Measurements from ENCODE around the gene LYPD1. TPM values are rescaled to one million over a fixed set of nuclear protein-coding genes. Genes with fewer than 3 reads are reported as not detected.

Gene LYPD1
- polyA plus RNA-seq, 2 of the 4 experiments (the other 2 are of a cell fraction), result 3.6 to 12.0 TPM

DNA sequence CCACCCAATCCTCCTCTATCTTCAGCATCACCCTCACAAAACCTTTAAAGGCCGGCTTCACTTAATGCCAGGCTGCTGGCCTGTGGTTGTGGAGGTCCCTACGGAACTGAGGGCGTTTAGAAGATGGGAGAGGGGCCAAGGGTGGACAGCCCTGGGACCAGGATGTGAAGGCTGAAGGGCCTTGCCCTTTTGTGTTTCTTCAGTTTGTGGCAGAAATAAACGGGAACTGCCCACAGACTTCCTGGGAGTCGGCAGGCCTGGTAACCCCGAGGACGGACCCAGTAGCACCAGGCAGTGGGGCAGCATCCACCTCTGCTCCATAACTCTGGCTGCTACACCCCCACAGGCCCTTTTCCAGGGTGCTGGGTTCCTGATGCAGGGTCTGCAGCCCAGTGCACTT is 51.3 kb downstream of the LYPD1 start:
- Histone ChIP-seq H3K4me2 (no peak overlapping the region), H3K4me3 (no peak overlapping the region), H3K27ac (no peak overlapping the region), H3K4me1 (peaks cover 15% of the 10 kb centered on the region; the same call in 2 of the 3 replicates), H3K9me3 (no peaks in the 10 kb centered on the region)
- no peak for DNase-seq (ENCODE audit: low read depth in 1 of 2, low spot score in 1 of 2)
- ChIA-PET CTCF (no interaction called here), POLR2A (no interaction called here)
- no peak for FAIRE-seq
- no peak for ATAC-seq
- TF ChIP-seq FOXS1 (CRISPR knock-in tag; IDR thresholded peaks at IDR 0.05) (no peak), ZFP36 (IDR thresholded peaks at IDR 0.05; ENCODE audit: borderline replicate concordance, partially characterized antibody) (no peak), CTCF (IDR thresholded peaks at IDR 0.05) (no peak), HOXB13 (CRISPR knock-in tag; IDR thresholded peaks at IDR 0.05; ENCODE audit: low read depth) (no peak), ELK1 (IDR thresholded peaks at IDR 0.05; ENCODE audit: low read depth, low read length) (no peak)
- TF ChIP-seq, protein P1, sequence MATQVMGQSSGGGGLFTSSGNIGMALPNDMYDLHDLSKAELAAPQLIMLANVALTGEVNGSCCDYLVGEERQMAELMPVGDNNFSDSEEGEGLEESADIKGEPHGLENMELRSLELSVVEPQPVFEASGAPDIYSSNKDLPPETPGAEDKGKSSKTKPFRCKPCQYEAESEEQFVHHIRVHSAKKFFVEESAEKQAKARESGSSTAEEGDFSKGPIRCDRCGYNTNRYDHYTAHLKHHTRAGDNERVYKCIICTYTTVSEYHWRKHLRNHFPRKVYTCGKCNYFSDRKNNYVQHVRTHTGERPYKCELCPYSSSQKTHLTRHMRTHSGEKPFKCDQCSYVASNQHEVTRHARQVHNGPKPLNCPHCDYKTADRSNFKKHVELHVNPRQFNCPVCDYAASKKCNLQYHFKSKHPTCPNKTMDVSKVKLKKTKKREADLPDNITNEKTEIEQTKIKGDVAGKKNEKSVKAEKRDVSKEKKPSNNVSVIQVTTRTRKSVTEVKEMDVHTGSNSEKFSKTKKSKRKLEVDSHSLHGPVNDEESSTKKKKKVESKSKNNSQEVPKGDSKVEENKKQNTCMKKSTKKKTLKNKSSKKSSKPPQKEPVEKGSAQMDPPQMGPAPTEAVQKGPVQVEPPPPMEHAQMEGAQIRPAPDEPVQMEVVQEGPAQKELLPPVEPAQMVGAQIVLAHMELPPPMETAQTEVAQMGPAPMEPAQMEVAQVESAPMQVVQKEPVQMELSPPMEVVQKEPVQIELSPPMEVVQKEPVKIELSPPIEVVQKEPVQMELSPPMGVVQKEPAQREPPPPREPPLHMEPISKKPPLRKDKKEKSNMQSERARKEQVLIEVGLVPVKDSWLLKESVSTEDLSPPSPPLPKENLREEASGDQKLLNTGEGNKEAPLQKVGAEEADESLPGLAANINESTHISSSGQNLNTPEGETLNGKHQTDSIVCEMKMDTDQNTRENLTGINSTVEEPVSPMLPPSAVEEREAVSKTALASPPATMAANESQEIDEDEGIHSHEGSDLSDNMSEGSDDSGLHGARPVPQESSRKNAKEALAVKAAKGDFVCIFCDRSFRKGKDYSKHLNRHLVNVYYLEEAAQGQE (IDR thresholded peaks at IDR 0.05), result no peak
- WGBS (ENCODE audit: missing lambda C conversion rate), result 75% methylated on average over 3 of the region's 7 CpGs

DNA sequence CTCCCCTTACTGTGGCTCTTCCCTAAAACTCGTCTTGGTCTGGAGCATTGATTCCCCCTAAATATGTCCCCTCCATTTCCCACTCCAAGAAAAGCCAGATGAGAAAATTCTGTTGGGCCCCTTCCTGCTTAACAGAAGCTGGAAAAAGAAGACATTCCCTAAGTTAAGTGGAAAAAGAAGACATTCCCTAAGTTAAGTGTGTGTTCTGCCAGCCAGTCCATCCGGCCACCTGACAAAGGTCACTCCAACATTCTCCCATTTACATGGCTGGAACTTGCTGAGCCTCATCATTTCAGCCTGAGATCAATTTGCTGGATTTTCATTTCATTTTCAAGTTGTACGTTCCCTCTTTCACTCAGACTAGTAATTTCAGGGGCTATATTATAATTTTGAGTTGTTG is 52.0 kb downstream of the LYPD1 start:
- no peak for FAIRE-seq
- Histone ChIP-seq H3K9me3 (no peaks in the 10 kb centered on the region), H3K4me3 (no peak overlapping the region), H3K4me2 (no peak overlapping the region), H3K4me1 (peaks cover 8% of the 10 kb centered on the region; the same call in 1 of the 3 replicates), H3K27ac (no peak overlapping the region)
- no peak for ATAC-seq
- 76% methylated on average over 3 of the region's 3 CpGs for WGBS (ENCODE audit: missing lambda C conversion rate)
- ChIA-PET POLR2A (no interaction called here), CTCF (no interaction called here)
- no peak for DNase-seq (ENCODE audit: low read depth in 1 of 2, low spot score in 1 of 2)
- no peak for TF ChIP-seq TP53 (CRISPR knock-in tag; IDR thresholded peaks at IDR 0.05)
- TF ChIP-seq JUNB (IDR thresholded peaks at IDR 0.05), result no peak
- TF ChIP-seq ZNF302 (CRISPR knock-in tag; IDR thresholded peaks at IDR 0.05), result no peak
- no peak for TF ChIP-seq NR3C1 (IDR thresholded peaks at IDR 0.05)
- no peak for TF ChIP-seq PBX3 (IDR thresholded peaks at IDR 0.05)
- TF ChIP-seq NFE2L2 (conservative IDR thresholded peaks at IDR 0.05; ENCODE audit: low read length), result no peak
- no peak for TF ChIP-seq RARB (CRISPR knock-in tag; IDR thresholded peaks at IDR 0.05)
- no peak for TF ChIP-seq E2F6 (IDR thresholded peaks at IDR 0.05; ENCODE audit: borderline replicate concordance, low read depth)
- no peak for TF ChIP-seq NPAS2 (CRISPR knock-in tag; IDR thresholded peaks at IDR 0.05; ENCODE audit: borderline replicate concordance)
- no peak for TF ChIP-seq ZFP36 (IDR thresholded peaks at IDR 0.05; ENCODE audit: borderline replicate concordance, partially characterized antibody)
- no peak for TF ChIP-seq POLR2A (IDR thresholded peaks at IDR 0.05; ENCODE audit: low read length)
- no peak for TF ChIP-seq BHLHE40 (IDR thresholded peaks at IDR 0.05; ENCODE audit: low read depth, low read length)
- TF ChIP-seq, protein P1 (IDR thresholded peaks at IDR 0.05), result no peak
- no peak for TF ChIP-seq EHF (CRISPR knock-in tag; IDR thresholded peaks at IDR 0.05)
- TF ChIP-seq CTCF (IDR thresholded peaks at IDR 0.05), result no peak
- TF ChIP-seq FOSB (CRISPR knock-in tag; IDR thresholded peaks at IDR 0.05), result no peak
- no peak for TF ChIP-seq ZC3H11A (IDR thresholded peaks at IDR 0.05)
- no peak for TF ChIP-seq BCL3 (IDR thresholded peaks at IDR 0.05)

All from A549 (cell line).